ENCODE measurements around the gene REPS1. TPM values are rescaled to one million over a fixed set of nuclear protein-coding genes. Genes with fewer than 3 reads are reported as not detected.

REPS1 gene
- total and polyA plus RNA-seq, 9 donors: 20.4 to 65.6 (median 41.0) TPM

DNA sequence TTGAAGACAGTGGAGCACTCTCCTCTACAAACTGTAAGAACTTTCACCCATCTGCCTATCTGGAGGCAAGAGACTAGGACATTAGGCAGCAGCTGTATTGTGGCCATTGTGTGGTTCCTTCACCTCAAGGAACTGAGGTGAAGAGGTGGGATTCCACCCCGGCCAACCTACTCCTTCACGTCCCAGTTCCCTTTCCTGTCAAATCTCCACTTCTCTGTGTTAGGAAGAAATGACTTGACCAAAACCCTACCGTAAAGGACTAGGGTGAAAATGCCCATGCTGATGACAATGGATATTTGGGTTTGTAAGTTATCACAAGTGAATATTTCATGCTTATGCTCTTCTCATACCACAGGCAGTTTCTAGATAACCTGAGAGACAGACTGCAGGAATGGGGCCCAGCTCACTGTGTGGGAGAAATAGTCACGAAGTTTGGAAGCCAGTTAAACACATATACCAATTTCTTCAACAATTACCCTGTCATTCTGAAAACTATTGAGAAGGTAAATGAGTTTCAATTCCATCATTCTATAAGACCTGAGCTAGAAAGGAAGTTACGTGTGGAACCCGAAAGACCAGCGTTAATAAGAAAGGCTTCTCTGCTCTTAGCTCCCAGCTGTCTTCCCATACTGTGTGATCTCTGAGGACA lies 105.6 kb downstream of the REPS1 start:
- Histone ChIP-seq H3K9me3 (no peaks in the 10 kb centered on the region), H3K4me3 (no peak overlapping the region), H3K4me1 (ENCODE audit: insufficient read depth) (no peaks in the 10 kb centered on the region), H3K36me3 (no peaks in the 10 kb centered on the region), H3K27ac (no peak overlapping the region), H3K27me3 (no peaks in the 10 kb centered on the region)
- intact Hi-C loops (cut with DNase I): no loop called here
- WGBS, 3 donors: 89 to 90% (median 89%) methylated on average over 7 of the region's 7 CpGs
- no peak for TF ChIP-seq POLR2A (IDR thresholded peaks at IDR 0.05)
- TF ChIP-seq, protein P1, sequence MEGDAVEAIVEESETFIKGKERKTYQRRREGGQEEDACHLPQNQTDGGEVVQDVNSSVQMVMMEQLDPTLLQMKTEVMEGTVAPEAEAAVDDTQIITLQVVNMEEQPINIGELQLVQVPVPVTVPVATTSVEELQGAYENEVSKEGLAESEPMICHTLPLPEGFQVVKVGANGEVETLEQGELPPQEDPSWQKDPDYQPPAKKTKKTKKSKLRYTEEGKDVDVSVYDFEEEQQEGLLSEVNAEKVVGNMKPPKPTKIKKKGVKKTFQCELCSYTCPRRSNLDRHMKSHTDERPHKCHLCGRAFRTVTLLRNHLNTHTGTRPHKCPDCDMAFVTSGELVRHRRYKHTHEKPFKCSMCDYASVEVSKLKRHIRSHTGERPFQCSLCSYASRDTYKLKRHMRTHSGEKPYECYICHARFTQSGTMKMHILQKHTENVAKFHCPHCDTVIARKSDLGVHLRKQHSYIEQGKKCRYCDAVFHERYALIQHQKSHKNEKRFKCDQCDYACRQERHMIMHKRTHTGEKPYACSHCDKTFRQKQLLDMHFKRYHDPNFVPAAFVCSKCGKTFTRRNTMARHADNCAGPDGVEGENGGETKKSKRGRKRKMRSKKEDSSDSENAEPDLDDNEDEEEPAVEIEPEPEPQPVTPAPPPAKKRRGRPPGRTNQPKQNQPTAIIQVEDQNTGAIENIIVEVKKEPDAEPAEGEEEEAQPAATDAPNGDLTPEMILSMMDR (IDR thresholded peaks at IDR 0.05): no peak
- TF ChIP-seq EP300 (IDR thresholded peaks at IDR 0.05): no peak
- DNase-seq: no peak

DNA sequence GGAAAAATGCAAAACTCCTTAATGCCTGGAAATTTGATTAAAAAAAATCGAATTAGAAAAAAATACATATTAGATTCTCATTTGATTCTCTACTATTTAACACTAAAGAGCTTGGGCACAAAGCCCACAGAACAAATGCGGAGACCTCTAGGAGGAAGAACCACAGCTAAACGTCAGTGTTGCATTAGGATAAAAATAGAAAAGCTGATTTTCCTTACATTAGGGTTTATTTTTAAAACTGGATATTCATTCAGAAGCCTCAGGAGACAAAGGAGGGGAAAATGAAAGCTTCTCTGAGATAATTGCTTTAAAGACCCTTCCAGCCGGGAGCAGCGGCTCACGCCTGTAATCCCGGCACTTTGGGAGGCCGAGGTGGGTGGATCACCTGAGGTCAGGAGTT lies 114.9 kb downstream of the REPS1 start:
- intact Hi-C loops (cut with DNase I): no loop called here
- 79 to 85% (median 83%) methylated on average over 8 of the region's 8 CpGs for WGBS, 3 donors
- no peaks in the 10 kb centered on the region for H3K4me1 ChIP-seq (ENCODE audit: insufficient read depth)

DNA sequence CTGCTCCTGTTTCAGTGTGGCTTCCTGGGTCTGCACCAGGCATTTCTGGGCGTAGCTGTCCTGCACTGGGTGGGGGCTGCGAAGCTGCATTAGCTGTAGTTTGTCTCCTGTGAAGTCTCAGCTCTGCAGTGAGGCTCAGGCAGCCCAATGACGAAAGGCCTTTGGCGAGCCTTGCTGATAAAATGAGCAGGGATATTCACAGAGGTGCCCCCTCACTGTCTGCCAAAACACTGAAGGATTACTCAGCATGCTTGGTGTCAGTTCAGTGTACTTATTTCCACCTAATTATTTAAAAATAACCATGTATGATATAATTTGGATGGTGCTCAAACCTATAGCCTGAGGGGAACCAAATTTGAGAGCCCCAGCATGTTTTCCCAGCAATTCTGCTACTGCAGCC lies 118.7 kb downstream of the REPS1 start:
- H3K4me1 ChIP-seq (ENCODE audit: insufficient read depth): no peaks in the 10 kb centered on the region
- 75 to 85% (median 82%) methylated on average over 4 of the region's 4 CpGs for WGBS, 3 donors
- no peak for TF ChIP-seq POLR2A (IDR thresholded peaks at IDR 0.05)
- TF ChIP-seq EP300 (IDR thresholded peaks at IDR 0.05): no peak
- TF ChIP-seq, protein P1 (IDR thresholded peaks at IDR 0.05): no peak
- H3K27me3 ChIP-seq: no peaks in the 10 kb centered on the region
- no peak overlapping the region for H3K4me3 ChIP-seq
- H3K9me3 ChIP-seq: no peaks in the 10 kb centered on the region
- H3K36me3 ChIP-seq: no peaks in the 10 kb centered on the region
- no peak for DNase-seq
- intact Hi-C loops (cut with DNase I): no loop called here
- no peak overlapping the region for H3K27ac ChIP-seq

More for the DNA sequence above, 114.9 kb downstream of the REPS1 start:
- DNase-seq: no peak
- no peaks in the 10 kb centered on the region for H3K36me3 ChIP-seq
- no peak for TF ChIP-seq POLR2A (IDR thresholded peaks at IDR 0.05)
- no peaks in the 10 kb centered on the region for H3K27me3 ChIP-seq
- no peaks in the 10 kb centered on the region for H3K9me3 ChIP-seq
- no peak overlapping the region for H3K27ac ChIP-seq
- no peak overlapping the region for H3K4me3 ChIP-seq

DNA sequence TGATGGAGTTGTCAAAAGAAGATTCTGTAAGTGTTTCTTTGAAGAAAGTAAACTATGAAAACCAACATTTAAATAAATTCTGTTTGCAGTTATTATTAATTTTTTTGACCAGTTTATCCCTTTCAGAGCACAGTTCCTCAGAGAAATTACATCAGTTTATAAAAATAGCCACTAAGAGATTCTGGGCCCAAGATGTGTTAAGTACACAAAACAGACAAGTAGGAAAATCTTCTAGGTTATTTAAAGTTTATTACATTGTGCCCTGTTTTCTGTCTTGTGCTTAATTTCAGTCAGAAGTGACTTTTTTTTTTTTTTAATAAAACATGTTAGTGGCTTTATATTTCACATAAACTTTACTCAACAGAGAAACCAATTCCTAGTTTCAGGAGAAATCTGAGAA lies 119.9 kb downstream of the REPS1 start:
- no peak overlapping the region for H3K4me3 ChIP-seq
- no peaks in the 10 kb centered on the region for H3K27me3 ChIP-seq
- intact Hi-C loops (cut with DNase I): no loop called here
- TF ChIP-seq EP300 (IDR thresholded peaks at IDR 0.05) (no peak), POLR2A (IDR thresholded peaks at IDR 0.05) (no peak)
- TF ChIP-seq, protein P1 (IDR thresholded peaks at IDR 0.05): no peak
- H3K9me3 ChIP-seq: no peaks in the 10 kb centered on the region
- no peaks in the 10 kb centered on the region for H3K36me3 ChIP-seq
- H3K27ac ChIP-seq: no peak overlapping the region
- no peaks in the 10 kb centered on the region for H3K4me1 ChIP-seq (ENCODE audit: insufficient read depth)
- DNase-seq: no peak

DNA sequence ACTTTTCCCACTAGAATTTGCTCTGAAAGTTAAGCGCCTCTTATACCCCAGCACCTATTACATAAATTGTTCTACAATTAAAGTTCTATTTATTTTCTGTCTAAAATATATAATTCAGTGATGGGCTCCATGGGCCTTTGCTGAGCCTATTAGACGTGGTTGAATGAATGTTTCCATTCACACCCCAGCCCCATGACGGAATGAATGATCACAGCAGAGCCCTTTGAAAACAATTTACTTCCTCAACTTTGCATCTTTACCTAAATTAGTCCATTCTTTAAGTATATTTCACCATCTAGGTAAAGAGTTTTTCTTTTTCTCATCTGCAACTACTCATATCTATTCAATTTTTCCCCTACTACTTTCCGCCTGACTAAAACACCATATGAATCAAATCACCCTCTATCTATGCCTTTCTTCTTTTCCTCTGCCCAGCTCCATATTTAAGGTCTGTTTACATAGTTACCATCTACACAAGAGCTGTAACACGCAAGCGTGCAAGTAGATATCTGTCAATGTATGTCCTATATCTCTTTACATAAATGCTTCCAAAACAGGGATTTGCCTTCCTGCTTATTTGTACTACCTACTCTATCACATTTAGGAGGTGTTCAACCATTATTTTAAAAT lies 122.5 kb downstream of the REPS1 start:
- intact Hi-C loops (cut with DNase I): no loop called here
- H3K9me3 ChIP-seq: no peaks in the 10 kb centered on the region
- H3K27ac ChIP-seq: no peak overlapping the region
- no peak overlapping the region for H3K4me3 ChIP-seq
- H3K27me3 ChIP-seq: no peaks in the 10 kb centered on the region
- H3K36me3 ChIP-seq: no peaks in the 10 kb centered on the region
- no peaks in the 10 kb centered on the region for H3K4me1 ChIP-seq (ENCODE audit: insufficient read depth)
- TF ChIP-seq EP300 (IDR thresholded peaks at IDR 0.05) (no peak), POLR2A (IDR thresholded peaks at IDR 0.05) (no peak)
- TF ChIP-seq, protein P1 (IDR thresholded peaks at IDR 0.05): no peak
- 83 to 86% (median 85%) methylated on average over 6 of the region's 6 CpGs for WGBS, 3 donors
- no peak for DNase-seq

All from ovary (tissue), 9 donors.